DOHH2 (cell line): ENCODE measurements around the gene ATP5F1D.

Source experiments
- H3F3A ChIP-seq: fragments of 200-600 bp; sonication (generic), shearing (Covaris generic); 2 replicates; pipeline ENCODE4 v1.6.0; 2016; ENCODE audit warnings: antibody characterized with exemption, mild to moderate bottlenecking; ENCODE audit not compliant: control insufficient read depth, insufficient read depth
- H3K27ac ChIP-seq: fragments of 200-600 bp; sonication (generic); 2 replicates; pipeline ENCODE4 v1.5.1; 2014; ENCODE audit warnings: low read depth, mild to moderate bottlenecking, low read length, moderate library complexity
- H3K27me3 ChIP-seq: fragments of 200-600 bp; sonication (generic); 2 replicates; pipeline ENCODE4 v1.6.1; 2014; ENCODE audit warnings: mild to moderate bottlenecking, low read length, mixed read lengths; ENCODE audit not compliant: control insufficient read depth
- H3K36me3 ChIP-seq: fragments of 200-600 bp; sonication (generic); 2 replicates; pipeline ENCODE4 v1.6.1; 2014; ENCODE audit warnings: mild to moderate bottlenecking, low read length, moderate library complexity, mixed read lengths; ENCODE audit not compliant: control insufficient read depth
- H3K4me1 ChIP-seq: fragments of 200-600 bp; sonication (generic); 2 replicates; pipeline ENCODE4 v1.6.1; 2014; ENCODE audit warnings: mild to moderate bottlenecking, low read length, mixed read lengths; ENCODE audit not compliant: control insufficient read depth
- H3K4me2 ChIP-seq: fragments of 200-600 bp; sonication (generic); 2 replicates; pipeline ENCODE4 v1.6.0; 2014; ENCODE audit warnings: mild to moderate bottlenecking, low read length, moderate library complexity
- H3K4me3 ChIP-seq: fragments of 200-600 bp; sonication (generic); 2 replicates; pipeline ENCODE4 v1.5.1; 2014; ENCODE audit warnings: mild to moderate bottlenecking, low read length, mixed read lengths
- H3K79me2 ChIP-seq: fragments of 200-600 bp; sonication (generic); 2 replicates; pipeline ENCODE4 v1.6.1; 2014; ENCODE audit warnings: mild to moderate bottlenecking, low read length, mixed read lengths; ENCODE audit not compliant: control insufficient read depth
- H3K9me2 ChIP-seq: fragments of 200-600 bp; sonication (generic); replicated peaks from 2 replicates; pipeline ENCODE4 v1.6.1; 2014; ENCODE audit warnings: mild to moderate bottlenecking, low read length, mixed read lengths; ENCODE audit not compliant: control insufficient read depth
- H3K9me3 ChIP-seq: fragments of 200-600 bp; sonication (generic); 2 replicates; pipeline ENCODE4 v1.6.1; 2014; ENCODE audit warnings: antibody characterized with exemption, low read length, mixed read lengths; ENCODE audit not compliant: control insufficient read depth, insufficient read depth
- H4K20me1 ChIP-seq: fragments of 200-600 bp; sonication (generic); 2 replicates; pipeline ENCODE4 v1.6.0; 2014; ENCODE audit warnings: low read depth, mild to moderate bottlenecking, antibody characterized with exemption, low read length, moderate library complexity; ENCODE audit not compliant: control insufficient read depth, insufficient read depth
- CTCF ChIP-seq: fragments of 200-600 bp; sonication (generic); IDR thresholded peaks from one replicate; pipeline ENCODE4 v1.5.1; 2014; ENCODE audit warnings: antibody characterized with exemption, mild to moderate bottlenecking, low read depth, low read length; ENCODE audit not compliant: poor library complexity, severe bottlenecking
- EZH2phosphoT487 ChIP-seq: fragments of 200-600 bp; sonication (generic); IDR thresholded peaks from 2 replicates; pipeline ENCODE4 v1.6.1; 2017; ENCODE audit warnings: borderline replicate concordance, mild to moderate bottlenecking, antibody characterized with exemption, low read length, moderate library complexity, mixed read lengths

ATP5F1D gene

GRCh38 chr19:1282588-1283206, 41.1 kb downstream of the ATP5F1D start:
- Histone ChIP-seq H3K9me2 (no peaks in the 10 kb centered on the region), H3F3A (no peaks in the 10 kb centered on the region; the same call in 1 of the 2 replicates), H3K36me3 (peaks cover 30% of the 10 kb centered on the region), H3K27ac (no peak overlapping the region), H4K20me1 (peaks cover 5% of the 10 kb centered on the region), H3K4me1 (peaks cover 10% of the 10 kb centered on the region), H3K79me2 (no peaks in the 10 kb centered on the region), H3K4me2 (no peak overlapping the region), H3K4me3 (no peak overlapping the region), H3K9me3 (no peaks in the 10 kb centered on the region), H3K27me3 (peaks cover 34% of the 10 kb centered on the region)
- TF ChIP-seq CTCF, result no peak
- TF ChIP-seq EZH2phosphoT487, result no peak

GRCh38 chr19:1283207-1283916, 41.8 kb downstream of the ATP5F1D start:
- no peak overlapping the region for H3K4me3 ChIP-seq

GRCh38 chr19:1283917-1284292, 42.4 kb downstream of the ATP5F1D start:
- Histone ChIP-seq H4K20me1 (peaks cover 5% of the 10 kb centered on the region), H3K9me2 (no peaks in the 10 kb centered on the region), H3K4me1 (peaks cover 10% of the 10 kb centered on the region), H3K4me2 (no peak overlapping the region), H3K9me3 (no peaks in the 10 kb centered on the region), H3K79me2 (no peaks in the 10 kb centered on the region), H3K36me3 (peaks cover 18% of the 10 kb centered on the region), H3F3A (no peaks in the 10 kb centered on the region; the same call in 1 of the 2 replicates), H3K27me3 (peaks cover 38% of the 10 kb centered on the region), H3K4me3 (no peak overlapping the region), H3K27ac (no peak overlapping the region)
- TF ChIP-seq EZH2phosphoT487 (no peak), CTCF (no peak)

More at GRCh38 chr19:1283207-1283916, 41.8 kb downstream of the ATP5F1D start:
- Histone ChIP-seq H3K36me3 (peaks cover 23% of the 10 kb centered on the region), H3K9me2 (no peaks in the 10 kb centered on the region), H3K4me2 (no peak overlapping the region), H4K20me1 (peaks cover 5% of the 10 kb centered on the region), H3F3A (no peaks in the 10 kb centered on the region; the same call in 1 of the 2 replicates), H3K27me3 (peaks cover 38% of the 10 kb centered on the region), H3K79me2 (no peaks in the 10 kb centered on the region), H3K27ac (no peak overlapping the region), H3K4me1 (peaks cover 10% of the 10 kb centered on the region), H3K9me3 (no peaks in the 10 kb centered on the region)
- TF ChIP-seq CTCF (no peak), EZH2phosphoT487 (no peak)
